ENCODE measurements around the gene ZNF561. TPM values are rescaled to one million over a fixed set of nuclear protein-coding genes. Genes with fewer than 3 reads are reported as not detected.
"Not testable (repeated sequence)": the region's sequence is repeated elsewhere in the genome, so short reads cannot be mapped to it uniquely, and the experiment has no call there.

The ZNF561 gene
- total RNA-seq, 1 donor from 2014 or later = 133 TPM

DNA sequence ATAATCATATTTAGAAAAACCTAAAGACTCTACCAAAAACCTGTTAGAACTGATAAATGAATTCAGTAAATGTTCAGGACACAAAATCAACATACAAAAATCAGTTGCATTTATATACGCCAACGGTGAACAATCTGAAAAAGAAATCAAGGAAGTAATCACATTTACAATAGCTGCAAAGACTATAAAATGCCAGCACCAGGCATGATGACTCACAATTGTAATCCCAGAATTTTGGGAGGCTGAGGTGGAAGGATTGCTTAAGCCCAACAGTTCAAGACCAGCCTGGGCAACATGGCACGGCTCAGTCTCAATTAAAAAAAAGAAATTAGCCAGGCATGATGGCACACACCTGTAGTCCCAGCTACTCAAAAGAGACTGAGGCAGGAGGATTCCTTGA is 46.9 kb upstream of the ZNF561 start:
- H4K20me1 ChIP-seq (ENCODE audit: insufficient read depth, low read length) = peaks cover 65% of the 10 kb centered on the region
- Mint-ChIP-seq H3K27ac (ENCODE audit: unreplicated experiment) (no peak overlapping the region), H3K4me1 (ENCODE audit: low read depth, unreplicated experiment) (peaks cover 2% of the 10 kb centered on the region), H3K9me3 (ENCODE audit: unreplicated experiment) (peaks cover 31% of the 10 kb centered on the region), H3K27me3 (ENCODE audit: low read depth, unreplicated experiment) (no peaks in the 10 kb centered on the region), H3K36me3 (ENCODE audit: low read depth, unreplicated experiment) (peaks cover 25% of the 10 kb centered on the region), H3K4me3 (ENCODE audit: unreplicated experiment) (no peak overlapping the region)
- H3K4me3 ChIP-seq (ENCODE audit: insufficient read depth, low read depth, low read length) = no peak overlapping the region
- H3K9me3 ChIP-seq (ENCODE audit: insufficient read depth, low read depth, low read length) = peaks cover 12% of the 10 kb centered on the region
- H3K36me3 ChIP-seq (ENCODE audit: insufficient read depth, low read length) = no peaks in the 10 kb centered on the region
- H3K27me3 ChIP-seq (ENCODE audit: insufficient read depth, low read length) = no peaks in the 10 kb centered on the region
- DNase-seq (ENCODE audit: low read depth) (no peak), FAIRE-seq (no peak)
- no peak overlapping the region for H3K4me2 ChIP-seq (ENCODE audit: low read length)
- H2AFZ ChIP-seq (ENCODE audit: low read depth, low read length) = no peak overlapping the region
- H3K79me2 ChIP-seq (ENCODE audit: insufficient read depth, low read length) = peaks cover 100% of the 10 kb centered on the region
- TF ChIP-seq, protein P1, sequence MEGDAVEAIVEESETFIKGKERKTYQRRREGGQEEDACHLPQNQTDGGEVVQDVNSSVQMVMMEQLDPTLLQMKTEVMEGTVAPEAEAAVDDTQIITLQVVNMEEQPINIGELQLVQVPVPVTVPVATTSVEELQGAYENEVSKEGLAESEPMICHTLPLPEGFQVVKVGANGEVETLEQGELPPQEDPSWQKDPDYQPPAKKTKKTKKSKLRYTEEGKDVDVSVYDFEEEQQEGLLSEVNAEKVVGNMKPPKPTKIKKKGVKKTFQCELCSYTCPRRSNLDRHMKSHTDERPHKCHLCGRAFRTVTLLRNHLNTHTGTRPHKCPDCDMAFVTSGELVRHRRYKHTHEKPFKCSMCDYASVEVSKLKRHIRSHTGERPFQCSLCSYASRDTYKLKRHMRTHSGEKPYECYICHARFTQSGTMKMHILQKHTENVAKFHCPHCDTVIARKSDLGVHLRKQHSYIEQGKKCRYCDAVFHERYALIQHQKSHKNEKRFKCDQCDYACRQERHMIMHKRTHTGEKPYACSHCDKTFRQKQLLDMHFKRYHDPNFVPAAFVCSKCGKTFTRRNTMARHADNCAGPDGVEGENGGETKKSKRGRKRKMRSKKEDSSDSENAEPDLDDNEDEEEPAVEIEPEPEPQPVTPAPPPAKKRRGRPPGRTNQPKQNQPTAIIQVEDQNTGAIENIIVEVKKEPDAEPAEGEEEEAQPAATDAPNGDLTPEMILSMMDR (IDR thresholded peaks at IDR 0.05; ENCODE audit: insufficient read depth, low read depth, low read length) = no peak
- no peak overlapping the region for H3K9ac ChIP-seq (ENCODE audit: low read length)
- no peaks in the 10 kb centered on the region for H3K4me1 ChIP-seq (ENCODE audit: insufficient read depth, low read length)
- H3K27ac ChIP-seq (ENCODE audit: low read depth, low read length) = no peak overlapping the region

DNA sequence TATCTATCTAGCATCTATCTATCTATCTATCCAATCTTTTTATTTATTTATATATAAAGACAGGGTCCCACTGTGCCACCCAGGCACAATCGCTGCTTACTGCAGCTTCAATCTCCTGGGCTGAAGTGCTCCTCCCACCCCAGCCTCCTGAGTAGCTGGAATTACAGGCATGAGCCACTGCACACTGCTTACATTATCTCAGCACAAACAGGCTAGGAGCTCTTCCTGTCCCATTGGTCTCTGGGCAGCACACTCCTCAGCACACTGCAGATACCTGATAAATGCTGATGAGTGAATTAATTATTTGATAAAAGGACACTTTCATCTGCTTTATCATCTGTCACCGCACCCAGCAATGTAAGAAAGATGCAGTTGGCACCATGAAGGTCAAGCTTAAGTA is 37.7 kb upstream of the ZNF561 start:
- Mint-ChIP-seq H3K4me3 (ENCODE audit: unreplicated experiment) (no peak overlapping the region), H3K27me3 (ENCODE audit: low read depth, unreplicated experiment) (no peaks in the 10 kb centered on the region), H3K36me3 (ENCODE audit: low read depth, unreplicated experiment) (peaks cover 25% of the 10 kb centered on the region), H3K9me3 (ENCODE audit: unreplicated experiment) (peaks cover 17% of the 10 kb centered on the region), H3K4me1 (ENCODE audit: low read depth, unreplicated experiment) (no peaks in the 10 kb centered on the region), H3K27ac (ENCODE audit: unreplicated experiment) (no peak overlapping the region)
- peaks cover 35% of the 10 kb centered on the region for H4K20me1 ChIP-seq (ENCODE audit: insufficient read depth, low read length)
- H3K4me2 ChIP-seq (ENCODE audit: low read length) = no peak overlapping the region
- peaks cover 78% of the 10 kb centered on the region for H3K79me2 ChIP-seq (ENCODE audit: insufficient read depth, low read length)
- no peak for DNase-seq (ENCODE audit: low read depth)
- peaks cover 16% of the 10 kb centered on the region for H3K9me3 ChIP-seq (ENCODE audit: insufficient read depth, low read depth, low read length)
- no peaks in the 10 kb centered on the region for H3K27me3 ChIP-seq (ENCODE audit: insufficient read depth, low read length)
- FAIRE-seq = no peak
- no peak overlapping the region for H3K27ac ChIP-seq (ENCODE audit: low read depth, low read length)
- H3K9ac ChIP-seq (ENCODE audit: low read length) = no peak overlapping the region
- no peak overlapping the region for H3K4me3 ChIP-seq (ENCODE audit: insufficient read depth, low read depth, low read length)
- H3K36me3 ChIP-seq (ENCODE audit: insufficient read depth, low read length) = peaks cover 32% of the 10 kb centered on the region
- TF ChIP-seq, protein P1 (IDR thresholded peaks at IDR 0.05; ENCODE audit: insufficient read depth, low read depth, low read length) = no peak
- TF ChIP-seq EZH2 (IDR thresholded peaks at IDR 0.05; ENCODE audit: insufficient read depth, low read length) = no peak
- H3K4me1 ChIP-seq (ENCODE audit: insufficient read depth, low read length) = no peaks in the 10 kb centered on the region
- H2AFZ ChIP-seq (ENCODE audit: low read depth, low read length) = no peak overlapping the region

DNA sequence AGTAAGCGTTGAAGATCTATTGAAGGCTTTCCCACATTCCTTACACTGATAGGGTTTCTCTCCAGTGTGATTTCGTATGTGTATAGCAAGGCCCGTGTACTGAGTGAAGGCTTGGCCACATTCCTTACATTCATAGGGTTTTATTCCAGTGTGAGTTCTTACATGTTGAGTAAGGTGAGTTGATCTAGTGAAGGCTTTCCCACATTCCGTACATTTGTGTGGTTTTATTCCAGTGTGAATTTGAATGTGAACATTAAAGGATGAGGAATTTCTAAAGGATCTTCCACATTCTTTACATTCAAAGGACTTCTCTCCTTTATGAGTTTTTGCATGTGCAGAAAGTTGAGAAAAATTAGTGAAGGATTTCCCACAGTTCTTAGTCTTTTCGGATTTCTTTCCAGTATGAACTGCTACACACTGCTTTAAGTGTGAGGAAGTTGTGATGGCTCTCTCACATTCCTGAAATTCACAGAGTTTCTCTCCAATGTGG is 32.1 kb upstream of the ZNF561 start:
- FAIRE-seq; H3K27ac ChIP-seq (ENCODE audit: low read depth, low read length); H2AFZ ChIP-seq (ENCODE audit: low read depth, low read length); H3K4me2 ChIP-seq (ENCODE audit: low read length); H3K4me1 ChIP-seq (ENCODE audit: insufficient read depth, low read length); H3K4me1 Mint-ChIP-seq (ENCODE audit: low read depth, unreplicated experiment); H3K9ac ChIP-seq (ENCODE audit: low read length); H3K27me3 Mint-ChIP-seq (ENCODE audit: low read depth, unreplicated experiment); H3K4me3 Mint-ChIP-seq (ENCODE audit: unreplicated experiment); DNase-seq (ENCODE audit: low read depth); H3K4me3 ChIP-seq (ENCODE audit: insufficient read depth, low read depth, low read length); H3K27me3 ChIP-seq (ENCODE audit: insufficient read depth, low read length); H4K20me1 ChIP-seq (ENCODE audit: insufficient read depth, low read length): not testable (repeated sequence)
- H3K36me3 Mint-ChIP-seq (ENCODE audit: low read depth, unreplicated experiment) = peaks cover 65% of the 10 kb centered on the region
- H3K9me3 ChIP-seq (ENCODE audit: insufficient read depth, low read depth, low read length) = peaks cover 43% of the 10 kb centered on the region
- peaks cover 57% of the 10 kb centered on the region for H3K79me2 ChIP-seq (ENCODE audit: insufficient read depth, low read length)
- peaks cover 41% of the 10 kb centered on the region for H3K36me3 ChIP-seq (ENCODE audit: insufficient read depth, low read length)
- H3K9me3 Mint-ChIP-seq (ENCODE audit: unreplicated experiment) = peaks cover 50% of the 10 kb centered on the region
- peak overlapping the region; percentile 34 for H3K27ac Mint-ChIP-seq (ENCODE audit: unreplicated experiment)

DNA sequence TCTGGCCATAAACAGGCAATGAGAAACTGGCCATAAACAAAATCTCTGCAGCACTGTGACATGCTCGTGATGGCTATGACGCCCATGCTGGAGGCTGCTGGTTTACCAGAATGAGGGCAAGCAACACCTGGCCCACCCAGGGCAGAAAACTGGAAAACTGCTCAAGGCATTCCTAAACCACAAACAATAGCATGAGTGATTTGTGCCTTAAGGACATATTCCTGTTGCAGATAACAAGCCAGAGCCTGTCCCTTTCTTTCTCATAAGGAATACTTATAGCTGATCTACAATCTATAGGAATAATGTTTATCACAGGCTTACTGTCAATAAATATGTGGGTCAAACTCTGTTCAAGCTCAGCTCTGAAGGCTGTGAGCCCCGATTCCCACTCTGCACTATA is 30.4 kb upstream of the ZNF561 start:
- Histone ChIP-seq H3K79me2 (ENCODE audit: insufficient read depth, low read length) (peaks cover 60% of the 10 kb centered on the region), H3K9me3 (ENCODE audit: insufficient read depth, low read depth, low read length) (peaks cover 43% of the 10 kb centered on the region), H3K36me3 (ENCODE audit: insufficient read depth, low read length) (peaks cover 38% of the 10 kb centered on the region)
- not testable (repeated sequence) for H4K20me1 ChIP-seq (ENCODE audit: insufficient read depth, low read length); H2AFZ ChIP-seq (ENCODE audit: low read depth, low read length); H3K27me3 Mint-ChIP-seq (ENCODE audit: low read depth, unreplicated experiment); FAIRE-seq; H3K4me1 ChIP-seq (ENCODE audit: insufficient read depth, low read length); DNase-seq (ENCODE audit: low read depth); H3K4me2 ChIP-seq (ENCODE audit: low read length); H3K4me1 Mint-ChIP-seq (ENCODE audit: low read depth, unreplicated experiment); H3K9ac ChIP-seq (ENCODE audit: low read length); H3K27me3 ChIP-seq (ENCODE audit: insufficient read depth, low read length); H3K27ac ChIP-seq (ENCODE audit: low read depth, low read length); H3K4me3 ChIP-seq (ENCODE audit: insufficient read depth, low read depth, low read length); H3K4me3 Mint-ChIP-seq (ENCODE audit: unreplicated experiment)
- peaks cover 48% of the 10 kb centered on the region for H3K9me3 Mint-ChIP-seq (ENCODE audit: unreplicated experiment)
- peak overlapping the region; percentile 58 for H3K27ac Mint-ChIP-seq (ENCODE audit: unreplicated experiment)
- H3K36me3 Mint-ChIP-seq (ENCODE audit: low read depth, unreplicated experiment) = peaks cover 59% of the 10 kb centered on the region
